Vagina (tissue), 2 donors: Measurements from ENCODE around the gene STN1. TPM values are rescaled to one million over a fixed set of nuclear protein-coding genes. Genes with fewer than 3 reads are reported as not detected.

Experiments used
- DNase-seq, 2 donors: peaks; one replicate each; pipeline ENCODE4 v3.0.0-alpha.2; 2017; ENCODE audit errors: extremely low spot score in 2 of 2
- H3K27ac ChIP-seq: fragments of 200-600 bp; sonication (generic); one replicate; pipeline ENCODE4 v1.5.1; 2019
- H3K27me3 ChIP-seq: fragments of 200-600 bp; sonication (generic); one replicate; pipeline ENCODE4 v1.5.1; 2019
- H3K36me3 ChIP-seq, 2 donors: fragments of 200-600 bp; sonication (generic); one replicate each; pipeline ENCODE4 v1.5.1; 2017 to 2019
- H3K4me1 ChIP-seq: fragments of 200-600 bp; sonication (generic); one replicate; pipeline ENCODE4 v1.5.1; 2019
- H3K4me3 ChIP-seq, 2 donors: fragments of 200-600 bp; sonication (generic); 1 replicate in 1 of 2; 2 replicates in 1 of 2; pipeline ENCODE4 v1.5.1; 2016 to 2019
- H3K9me3 ChIP-seq: fragments of 200-600 bp; sonication (generic); one replicate; pipeline ENCODE4 v1.5.1; 2019
- POLR2A ChIP-seq, 2 donors: fragments of 450-650 bp; IDR thresholded peaks; one replicate each; pipeline ENCODE4 v1.6.1; 2017; ENCODE audit warnings: antibody characterized with exemption in 2 of 2, mild to moderate bottlenecking in 2 of 2, moderate library complexity in 2 of 2
- POLR2AphosphoS5 ChIP-seq, 2 donors: sonication (generic); formaldehyde crosslinking; IDR thresholded peaks; one replicate each; pipeline ENCODE4 v1.9.0; 2017; ENCODE audit warnings: antibody characterized with exemption in 2 of 2, mild to moderate bottlenecking in 2 of 2, low read depth in 1 of 2; ENCODE audit not compliant: insufficient read depth in 1 of 2
- intact Hi-C: fragments of 100-400 bp; cut with DNase I; formaldehyde crosslinking; loops from one replicate; pipeline ENCODE4 v1.15.1; 2023
- total RNA-seq: library from RNA; depleted of rRNA; stranded (reverse); fragments of >200 nt; gene quantifications from one replicate; pipeline ENCODE4 v1.2.3, GENCODE V29; 2016
- TF ChIP-seq, protein P1 (sequence below), 3 experiments: fragments of 450-650 bp in 2 of 3; fragments of 200-600 bp in 1 of 3; sonication (generic) in 1 of 3; IDR thresholded peaks; one replicate each; pipeline ENCODE4 v1.5.1; 2017 to 2019; ENCODE audit warnings: antibody characterized with exemption in 3 of 3, mild to moderate bottlenecking in 2 of 3, moderate library complexity in 2 of 3

Gene STN1
- total RNA-seq, 1 donor from 2014 or later: 22.3 TPM

DNA sequence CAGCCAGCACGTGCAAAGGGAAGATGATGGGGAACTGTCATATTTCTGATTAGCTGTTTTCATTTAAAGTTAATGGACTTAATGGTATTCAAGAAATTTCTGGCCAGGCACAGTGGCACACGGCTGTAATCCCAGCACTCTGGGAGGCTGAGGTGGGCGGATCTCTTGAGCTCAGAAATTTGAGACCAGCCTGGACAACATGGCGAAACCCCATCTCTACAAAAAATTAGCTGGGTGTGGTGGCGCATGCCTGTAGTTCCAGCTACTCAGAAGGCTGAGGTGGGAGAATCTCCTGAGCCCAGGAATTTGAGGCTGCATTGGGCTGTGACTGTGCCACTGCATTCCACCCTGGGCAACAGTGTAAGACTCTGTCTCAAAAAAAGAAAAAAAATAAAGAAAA, 18.7 kb downstream of the STN1 start:
- TF ChIP-seq POLR2AphosphoS5 (IDR thresholded peaks at IDR 0.05; ENCODE audit: insufficient read depth in 1 of 2, low read depth in 1 of 2) (no peak), POLR2A (IDR thresholded peaks at IDR 0.05) (no peak)
- TF ChIP-seq, protein P1, sequence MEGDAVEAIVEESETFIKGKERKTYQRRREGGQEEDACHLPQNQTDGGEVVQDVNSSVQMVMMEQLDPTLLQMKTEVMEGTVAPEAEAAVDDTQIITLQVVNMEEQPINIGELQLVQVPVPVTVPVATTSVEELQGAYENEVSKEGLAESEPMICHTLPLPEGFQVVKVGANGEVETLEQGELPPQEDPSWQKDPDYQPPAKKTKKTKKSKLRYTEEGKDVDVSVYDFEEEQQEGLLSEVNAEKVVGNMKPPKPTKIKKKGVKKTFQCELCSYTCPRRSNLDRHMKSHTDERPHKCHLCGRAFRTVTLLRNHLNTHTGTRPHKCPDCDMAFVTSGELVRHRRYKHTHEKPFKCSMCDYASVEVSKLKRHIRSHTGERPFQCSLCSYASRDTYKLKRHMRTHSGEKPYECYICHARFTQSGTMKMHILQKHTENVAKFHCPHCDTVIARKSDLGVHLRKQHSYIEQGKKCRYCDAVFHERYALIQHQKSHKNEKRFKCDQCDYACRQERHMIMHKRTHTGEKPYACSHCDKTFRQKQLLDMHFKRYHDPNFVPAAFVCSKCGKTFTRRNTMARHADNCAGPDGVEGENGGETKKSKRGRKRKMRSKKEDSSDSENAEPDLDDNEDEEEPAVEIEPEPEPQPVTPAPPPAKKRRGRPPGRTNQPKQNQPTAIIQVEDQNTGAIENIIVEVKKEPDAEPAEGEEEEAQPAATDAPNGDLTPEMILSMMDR (IDR thresholded peaks at IDR 0.05): no peak
- Histone ChIP-seq H3K27me3 (no peaks in the 10 kb centered on the region), H3K36me3 (peaks cover 0 to 32% of the 10 kb centered on the region in 2 donors), H3K9me3 (no peaks in the 10 kb centered on the region), H3K4me3 (no peak overlapping the region), H3K4me1 (peaks cover 36% of the 10 kb centered on the region), H3K27ac (no peak overlapping the region)
- intact Hi-C loops: no loop called here
- DNase-seq: no peak

GRCh38 chr10:103897241-103897774, 20.7 kb downstream of the STN1 start:
- no peaks in the 10 kb centered on the region for H3K9me3 ChIP-seq
- TF ChIP-seq POLR2A (IDR thresholded peaks at IDR 0.05): no peak
- TF ChIP-seq, protein P1 (IDR thresholded peaks at IDR 0.05): no peak
- H3K36me3 ChIP-seq: peaks cover 0 to 24% of the 10 kb centered on the region in 2 donors
- H3K27me3 ChIP-seq: no peaks in the 10 kb centered on the region
- H3K4me3 ChIP-seq: no peak overlapping the region
- peak in 1 of 2 donors; percentile 76 for DNase-seq
- intact Hi-C loops: no loop called here
- H3K4me1 ChIP-seq: peaks cover 56% of the 10 kb centered on the region
- peak overlapping the region; percentile 79 for H3K27ac ChIP-seq

GRCh38 chr10:103896225-103896624, 21.8 kb downstream of the STN1 start:
- DNase-seq: peak in 1 of 2 donors; percentile 44
- Histone ChIP-seq H3K4me1 (peaks cover 56% of the 10 kb centered on the region), H3K4me3 (no peak overlapping the region), H3K27ac (peak overlapping the region; percentile 79), H3K9me3 (no peaks in the 10 kb centered on the region), H3K36me3 (peaks cover 0 to 30% of the 10 kb centered on the region in 2 donors), H3K27me3 (no peaks in the 10 kb centered on the region)
- TF ChIP-seq POLR2A (IDR thresholded peaks at IDR 0.05) (no peak), POLR2AphosphoS5 (IDR thresholded peaks at IDR 0.05; ENCODE audit: insufficient read depth in 1 of 2, low read depth in 1 of 2) (no peak)
- TF ChIP-seq, protein P1 (IDR thresholded peaks at IDR 0.05): no peak
- intact Hi-C loops: no loop called here

DNA sequence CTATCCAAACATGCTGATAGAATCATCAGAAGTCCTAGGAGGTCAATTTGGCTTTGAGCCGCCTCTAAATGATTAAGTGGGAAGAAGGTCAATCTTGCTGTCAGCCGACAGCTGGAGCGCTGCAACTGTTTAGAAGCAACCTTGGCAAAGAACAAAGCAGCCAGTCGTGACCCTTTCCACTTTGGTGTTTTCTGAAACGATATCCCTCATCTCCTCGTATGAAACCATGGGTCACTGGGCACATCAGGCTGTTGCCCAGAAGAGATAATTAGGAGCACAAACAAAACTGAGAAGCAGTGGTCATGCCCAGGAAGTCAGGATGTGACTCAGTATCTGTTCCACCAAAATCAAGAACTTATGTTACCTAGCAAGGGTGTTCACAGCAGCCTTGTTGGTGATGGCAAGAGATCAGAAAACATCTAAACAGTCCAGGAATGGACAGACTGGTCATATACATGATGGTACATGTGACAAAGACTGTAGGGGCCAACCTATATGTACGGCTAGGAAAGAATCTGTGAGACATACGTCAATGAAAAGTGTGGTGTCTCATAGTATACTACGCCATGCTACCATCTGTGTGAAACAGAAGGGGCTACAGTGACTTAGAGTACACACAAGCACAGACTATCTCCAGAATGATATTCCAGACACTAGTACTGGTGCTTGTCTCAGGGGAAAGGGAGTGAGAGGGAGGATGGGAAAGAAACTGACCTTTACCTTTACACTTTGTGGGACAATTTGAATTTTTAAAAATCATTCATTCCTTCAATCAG, 22.4 kb downstream of the STN1 start:
- no peaks in the 10 kb centered on the region for H3K27me3 ChIP-seq
- no peak overlapping the region for H3K4me3 ChIP-seq
- peaks cover 0 to 31% of the 10 kb centered on the region in 2 donors for H3K36me3 ChIP-seq
- H3K4me1 ChIP-seq: peaks cover 62% of the 10 kb centered on the region
- intact Hi-C loops: no loop called here
- DNase-seq: peak in 1 of 2 donors; percentile 83
- no peaks in the 10 kb centered on the region for H3K9me3 ChIP-seq
- no peak for TF ChIP-seq POLR2A (IDR thresholded peaks at IDR 0.05)
- TF ChIP-seq, protein P1 (IDR thresholded peaks at IDR 0.05): no peak
- TF ChIP-seq POLR2AphosphoS5 (IDR thresholded peaks at IDR 0.05; ENCODE audit: insufficient read depth in 1 of 2, low read depth in 1 of 2): no peak
- peak overlapping the region; percentile 79 for H3K27ac ChIP-seq

DNA sequence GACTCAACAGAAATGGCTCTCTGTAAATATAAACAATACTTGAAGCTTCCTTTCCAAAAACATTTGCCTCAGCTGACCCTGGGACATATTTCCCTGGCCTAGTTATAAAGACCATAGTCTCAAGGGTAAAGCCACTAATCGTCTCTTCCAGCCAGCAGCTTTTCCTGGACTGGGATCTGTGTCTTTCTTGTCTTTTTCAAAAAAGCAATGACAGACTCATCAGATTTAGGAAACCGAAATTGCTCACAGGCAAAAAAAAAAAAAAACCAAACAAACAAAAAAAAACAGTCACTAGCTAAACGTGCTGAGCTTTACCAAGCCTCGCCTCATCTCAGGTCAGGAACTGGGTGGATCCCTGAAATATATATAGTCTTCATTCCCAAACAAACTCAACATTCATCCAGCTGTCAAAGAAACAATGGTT, 23.5 kb downstream of the STN1 start:
- H3K27me3 ChIP-seq: no peaks in the 10 kb centered on the region
- intact Hi-C loops: no loop called here
- peak in 1 of 2 donors; percentile 56 for DNase-seq
- H3K4me3 ChIP-seq: no peak overlapping the region
- TF ChIP-seq POLR2A (IDR thresholded peaks at IDR 0.05) (no peak), POLR2AphosphoS5 (IDR thresholded peaks at IDR 0.05; ENCODE audit: insufficient read depth in 1 of 2, low read depth in 1 of 2) (peak in 1 of 2 donors; percentile 69)
- H3K36me3 ChIP-seq: peaks cover 0 to 30% of the 10 kb centered on the region in 2 donors
- peaks cover 65% of the 10 kb centered on the region for H3K4me1 ChIP-seq
- H3K27ac ChIP-seq: peak overlapping the region; percentile 79
- no peaks in the 10 kb centered on the region for H3K9me3 ChIP-seq
